ENCODE data around the gene SMPD2.

SMPD2 gene

GRCh38 chr6:109465772-109466171, 25.2 kb downstream of the SMPD2 start:
- Histone ChIP-seq H3K4me3 (ENCODE audit: low read depth, low read length) (no peak overlapping the region), H3K9me3 (ENCODE audit: control insufficient read depth, insufficient read depth, low read length) (no peaks in the 10 kb centered on the region), H3K27me3 (ENCODE audit: control insufficient read depth, insufficient read depth, low read length) (no peaks in the 10 kb centered on the region), H3K27ac (ENCODE audit: low read depth, low read length) (no peak overlapping the region), H3K9ac (ENCODE audit: low read depth, low read length) (no peak overlapping the region), H3K4me1 (ENCODE audit: control insufficient read depth, insufficient read depth, low read length) (no peaks in the 10 kb centered on the region), H3K36me3 (ENCODE audit: control insufficient read depth, insufficient read depth, low read length) (peaks cover 99% of the 10 kb centered on the region)

GRCh38 chr6:109466212-109466923, 25.8 kb downstream of the SMPD2 start:
- Histone ChIP-seq H3K4me1 (ENCODE audit: control insufficient read depth, insufficient read depth, low read length) (no peaks in the 10 kb centered on the region), H3K36me3 (ENCODE audit: control insufficient read depth, insufficient read depth, low read length) (peaks cover 99% of the 10 kb centered on the region), H3K9ac (ENCODE audit: low read depth, low read length) (no peak overlapping the region), H3K27ac (ENCODE audit: low read depth, low read length) (no peak overlapping the region), H3K4me3 (ENCODE audit: low read depth, low read length) (no peak overlapping the region), H3K27me3 (ENCODE audit: control insufficient read depth, insufficient read depth, low read length) (no peaks in the 10 kb centered on the region), H3K9me3 (ENCODE audit: control insufficient read depth, insufficient read depth, low read length) (no peaks in the 10 kb centered on the region)

- Histone ChIP-seq H3K36me3 (ENCODE audit: control insufficient read depth, insufficient read depth, low read length) (peaks cover 99% of the 10 kb centered on the region), H3K27ac (ENCODE audit: low read depth, low read length) (no peak overlapping the region), H3K9me3 (ENCODE audit: control insufficient read depth, insufficient read depth, low read length) (no peaks in the 10 kb centered on the region), H3K9ac (ENCODE audit: low read depth, low read length) (no peak overlapping the region), H3K27me3 (ENCODE audit: control insufficient read depth, insufficient read depth, low read length) (no peaks in the 10 kb centered on the region), H3K4me3 (ENCODE audit: low read depth, low read length) (no peak overlapping the region), H3K4me1 (ENCODE audit: control insufficient read depth, insufficient read depth, low read length) (no peaks in the 10 kb centered on the region)
Observed at GRCh38 chr6:109467696-109468095, 27.2 kb downstream of the SMPD2 start.

- no peak overlapping the region for H3K4me3 ChIP-seq (ENCODE audit: low read depth, low read length)
- H3K27me3 ChIP-seq (ENCODE audit: control insufficient read depth, insufficient read depth, low read length): no peaks in the 10 kb centered on the region
- H3K4me1 ChIP-seq (ENCODE audit: control insufficient read depth, insufficient read depth, low read length): no peaks in the 10 kb centered on the region
- peaks cover 100% of the 10 kb centered on the region for H3K36me3 ChIP-seq (ENCODE audit: control insufficient read depth, insufficient read depth, low read length)
- no peak overlapping the region for H3K27ac ChIP-seq (ENCODE audit: low read depth, low read length)
- no peak overlapping the region for H3K9ac ChIP-seq (ENCODE audit: low read depth, low read length)
- H3K9me3 ChIP-seq (ENCODE audit: control insufficient read depth, insufficient read depth, low read length): no peaks in the 10 kb centered on the region
Observed at GRCh38 chr6:109469591-109470189, 29.2 kb downstream of the SMPD2 start.

- Histone ChIP-seq H3K36me3 (ENCODE audit: control insufficient read depth, insufficient read depth, low read length) (peaks cover 100% of the 10 kb centered on the region), H3K9ac (ENCODE audit: low read depth, low read length) (no peak overlapping the region), H3K27me3 (ENCODE audit: control insufficient read depth, insufficient read depth, low read length) (no peaks in the 10 kb centered on the region), H3K27ac (ENCODE audit: low read depth, low read length) (no peak overlapping the region), H3K4me1 (ENCODE audit: control insufficient read depth, insufficient read depth, low read length) (no peaks in the 10 kb centered on the region), H3K9me3 (ENCODE audit: control insufficient read depth, insufficient read depth, low read length) (no peaks in the 10 kb centered on the region), H3K4me3 (ENCODE audit: low read depth, low read length) (no peak overlapping the region)
Observed at GRCh38 chr6:109471105-109471810, 30.7 kb downstream of the SMPD2 start.

- 0 out of 2 replicates have a peak, but pooled peaks cover under 1% of the 10 kb centered on the region for H3K4me1 ChIP-seq (ENCODE audit: control insufficient read depth, insufficient read depth, low read length)
- H3K36me3 ChIP-seq (ENCODE audit: control insufficient read depth, insufficient read depth, low read length): peaks cover 97% of the 10 kb centered on the region
- no peak overlapping the region for H3K4me3 ChIP-seq (ENCODE audit: low read depth, low read length)
- H3K27me3 ChIP-seq (ENCODE audit: control insufficient read depth, insufficient read depth, low read length): no peaks in the 10 kb centered on the region
- no peak overlapping the region for H3K27ac ChIP-seq (ENCODE audit: low read depth, low read length)
- no peak overlapping the region for H3K9ac ChIP-seq (ENCODE audit: low read depth, low read length)
- no peaks in the 10 kb centered on the region for H3K9me3 ChIP-seq (ENCODE audit: control insufficient read depth, insufficient read depth, low read length)
Observed at GRCh38 chr6:109472132-109472995, 31.8 kb downstream of the SMPD2 start.

- Histone ChIP-seq H3K9me3 (ENCODE audit: control insufficient read depth, insufficient read depth, low read length) (no peaks in the 10 kb centered on the region), H3K36me3 (ENCODE audit: control insufficient read depth, insufficient read depth, low read length) (peaks cover 91% of the 10 kb centered on the region), H3K4me3 (ENCODE audit: low read depth, low read length) (no peak overlapping the region), H3K4me1 (ENCODE audit: control insufficient read depth, insufficient read depth, low read length) (peaks cover 6% of the 10 kb centered on the region; the same call in 1 of the 2 replicates), H3K9ac (ENCODE audit: low read depth, low read length) (no peak overlapping the region), H3K27me3 (ENCODE audit: control insufficient read depth, insufficient read depth, low read length) (no peaks in the 10 kb centered on the region), H3K27ac (ENCODE audit: low read depth, low read length) (no peak overlapping the region)
Observed at GRCh38 chr6:109473120-109473519, 32.6 kb downstream of the SMPD2 start.

GRCh38 chr6:109474995-109475394, 34.5 kb downstream of the SMPD2 start:
- no peak overlapping the region for H3K4me3 ChIP-seq (ENCODE audit: low read depth, low read length)
- peaks cover 12% of the 10 kb centered on the region; the same call in 1 of the 2 replicates for H3K4me1 ChIP-seq (ENCODE audit: control insufficient read depth, insufficient read depth, low read length)
- H3K9ac ChIP-seq (ENCODE audit: low read depth, low read length): no peak overlapping the region
- H3K36me3 ChIP-seq (ENCODE audit: control insufficient read depth, insufficient read depth, low read length): peaks cover 81% of the 10 kb centered on the region
- no peaks in the 10 kb centered on the region for H3K27me3 ChIP-seq (ENCODE audit: control insufficient read depth, insufficient read depth, low read length)
- H3K9me3 ChIP-seq (ENCODE audit: control insufficient read depth, insufficient read depth, low read length): no peaks in the 10 kb centered on the region
- H3K27ac ChIP-seq (ENCODE audit: low read depth, low read length): no peak overlapping the region

- Histone ChIP-seq H3K4me3 (ENCODE audit: low read depth, low read length) (no peak overlapping the region), H3K36me3 (ENCODE audit: control insufficient read depth, insufficient read depth, low read length) (peaks cover 81% of the 10 kb centered on the region)
Observed at GRCh38 chr6:109475625-109476024, 35.1 kb downstream of the SMPD2 start.

GRCh38 chr6:109477184-109477583, 36.7 kb downstream of the SMPD2 start:
- Histone ChIP-seq H3K9me3 (ENCODE audit: control insufficient read depth, insufficient read depth, low read length) (no peaks in the 10 kb centered on the region), H3K4me3 (ENCODE audit: low read depth, low read length) (no peak overlapping the region), H3K27me3 (ENCODE audit: control insufficient read depth, insufficient read depth, low read length) (no peaks in the 10 kb centered on the region), H3K9ac (ENCODE audit: low read depth, low read length) (no peak overlapping the region), H3K4me1 (ENCODE audit: control insufficient read depth, insufficient read depth, low read length) (peaks cover 31% of the 10 kb centered on the region), H3K36me3 (ENCODE audit: control insufficient read depth, insufficient read depth, low read length) (peaks cover 79% of the 10 kb centered on the region), H3K27ac (ENCODE audit: low read depth, low read length) (no peak overlapping the region)

More at GRCh38 chr6:109475625-109476024, 35.1 kb downstream of the SMPD2 start:
- H3K9me3 ChIP-seq (ENCODE audit: control insufficient read depth, insufficient read depth, low read length): no peaks in the 10 kb centered on the region
- H3K27ac ChIP-seq (ENCODE audit: low read depth, low read length): no peak overlapping the region
- peaks cover 17% of the 10 kb centered on the region; the same call in 1 of the 2 replicates for H3K4me1 ChIP-seq (ENCODE audit: control insufficient read depth, insufficient read depth, low read length)
- no peak overlapping the region for H3K9ac ChIP-seq (ENCODE audit: low read depth, low read length)
- H3K27me3 ChIP-seq (ENCODE audit: control insufficient read depth, insufficient read depth, low read length): no peaks in the 10 kb centered on the region

All from HUES48 (cell line).